ENCODE measurements around the gene ADAP1. TPM values are rescaled to one million over a fixed set of nuclear protein-coding genes. Genes with fewer than 3 reads are reported as not detected.

The ADAP1 gene
- total and polyA plus RNA-seq, 2 of the 8 experiments (the other 6 are each of a cell fraction or from before 2014, with no cell fraction given), result 5.8 to 6.1 TPM

DNA sequence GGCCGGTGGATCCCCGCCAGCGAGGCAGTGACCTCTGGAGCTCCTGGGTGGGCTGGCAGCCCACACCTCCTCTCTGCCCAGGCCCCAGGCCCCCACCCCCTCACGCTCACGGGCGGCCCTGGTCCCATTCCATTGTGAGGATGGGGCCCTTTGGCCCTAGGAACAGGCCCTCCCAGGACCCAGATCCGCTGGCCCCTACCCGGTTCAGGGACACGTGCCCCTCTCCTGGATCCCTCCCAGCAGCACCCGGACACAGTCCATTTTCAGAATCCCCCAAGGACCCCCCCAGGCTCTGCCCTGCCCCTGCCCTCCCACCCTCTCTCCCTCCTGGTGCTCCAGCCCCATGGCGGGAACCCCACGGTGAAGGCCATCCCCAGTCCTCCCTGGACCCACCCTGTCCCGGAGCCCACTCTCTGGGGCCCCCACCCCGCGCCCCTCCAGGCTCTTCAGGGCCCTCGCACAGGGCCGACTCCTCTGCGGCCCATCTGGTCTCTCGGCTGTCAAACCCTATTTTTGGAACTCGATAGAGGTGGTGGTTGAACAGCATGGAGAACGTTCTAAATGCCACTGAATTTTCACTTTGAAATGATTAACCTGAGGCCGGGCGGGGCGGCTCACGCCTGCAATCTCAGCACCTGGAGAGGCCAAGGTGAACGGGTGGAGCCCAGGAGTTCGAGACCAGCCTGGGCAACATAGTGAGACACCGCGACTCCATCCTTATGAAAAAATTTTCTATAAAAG, 8.1 kb downstream of the ADAP1 start:
- Histone ChIP-seq H3K4ac (replicated peaks; ENCODE audit: insufficient read length, low read depth, low read length) (peak overlapping the region; percentile 96), H3K9me3 (ENCODE audit: insufficient read depth in 2 of 2, low read depth in 1 of 2, low read length in 1 of 2) (no peaks in the 10 kb centered on the region), H4K8ac (ENCODE audit: extremely low read depth, insufficient read depth, low read length) (peak overlapping the region; percentile 77), H3K79me1 (ENCODE audit: low read depth, low read length) (no peaks in the 10 kb centered on the region), H2BK15ac (ENCODE audit: low read length) (no peak overlapping the region), H3K27me3 (replicated peaks in 1 of 4; ENCODE audit: control insufficient read depth in 3 of 4, extremely low read depth in 1 of 4, insufficient read depth in 3 of 4, low read length in 3 of 4) (peaks cover 0 to 4% (median 0%) of the 10 kb centered on the region in 4 experiments; a peak in 2 of 7 replicates), H3K14ac (ENCODE audit: insufficient read length) (no peak overlapping the region), H4K5ac (ENCODE audit: insufficient read length, low read depth, low read length) (peak overlapping the region; percentile 46), H3K36me3 (ENCODE audit: control insufficient read depth in 2 of 4, insufficient read depth in 4 of 4, low read length in 3 of 4) (no peaks in the 10 kb centered on the region), H2BK120ac (replicated peaks; ENCODE audit: low read depth, low read length) (peak overlapping the region; percentile 33), H2AK5ac (ENCODE audit: low read depth, low read length) (no peak overlapping the region; the same call in 1 of the 2 replicates), H3K79me2 (ENCODE audit: control insufficient read depth in 1 of 2, insufficient read depth in 2 of 2, low read length in 2 of 2) (no peaks in the 10 kb centered on the region), H3K23ac (ENCODE audit: insufficient read length) (no peak overlapping the region), H3K4me3 (ENCODE audit: extremely low read depth in 1 of 4, insufficient read depth in 2 of 4, low read depth in 3 of 4, low read length in 4 of 4) (no peak overlapping the region; a peak in 1 of 8 replicates), H3K4me1 (replicated peaks in 1 of 4; ENCODE audit: control insufficient read depth in 3 of 4, insufficient read depth in 4 of 4, low read length in 3 of 4) (peaks cover 0 to 26% (median 18%) of the 10 kb centered on the region in 4 experiments; a peak in 6 of 7 replicates), H3K23me2 (ENCODE audit: low read depth, low read length) (no peaks in the 10 kb centered on the region), H3K18ac (ENCODE audit: extremely low read depth, low read length) (peak overlapping the region; percentile 81; the same call in 1 of the 2 replicates), H3K9ac (replicated peaks in 1 of 4; ENCODE audit: extremely low read depth in 1 of 4, low read depth in 3 of 4, low read length in 3 of 4) (no peak overlapping the region), H3K4me2 (ENCODE audit: insufficient read depth in 1 of 2, low read depth in 2 of 2, low read length in 2 of 2) (peak overlapping the region in 1 of 2 experiments; percentile 47; a peak in 1 of 4 replicates), H2BK12ac (ENCODE audit: low read depth, low read length) (no peak overlapping the region), H4K20me1 (replicated peaks in 1 of 2; ENCODE audit: control insufficient read depth in 1 of 2, insufficient read depth in 2 of 2, low read length in 2 of 2) (no peaks in the 10 kb centered on the region), H3K56ac (replicated peaks; ENCODE audit: insufficient read length, low read depth, low read length) (no peak overlapping the region), H2BK5ac (ENCODE audit: low read depth, low read length) (peak overlapping the region; percentile 93; the same call in 1 of the 2 replicates), H2BK20ac (ENCODE audit: low read length) (no peak overlapping the region; the same call in 1 of the 2 replicates), H2AFZ (ENCODE audit: low read length) (no peak overlapping the region), H4K91ac (replicated peaks; ENCODE audit: insufficient read length, low read length) (peak overlapping the region; percentile 100), H3K27ac (ENCODE audit: low read depth, low read length) (no peak overlapping the region; the same call in 1 of the 2 replicates)
- DNase-seq (ENCODE audit: low read depth in 1 of 2, low spot score in 2 of 2) (no peak), FAIRE-seq (no peak)
- ChIA-PET POLR2A (ENCODE audit: partially characterized antibody) (interaction anchor here (0.7 to 1.2 kb wide), 3 partner anchors 11 to 29 kb away, joined by 3 to 6 read pairs (median 3); partner anchors contain the start of gene COX19), CTCF (ENCODE audit: partially characterized antibody) (interaction anchor here (0.6 to 1.6 kb wide), 2 partner anchors 11 to 46 kb away, joined by 3 to 6 read pairs; no protein-coding TSS in a partner anchor)
- WGBS, 2 experiments (ENCODE audit: extremely low coverage in 1 of 2, insufficient coverage in 1 of 2, insufficient read length in 1 of 2, insufficient replicate concordance in 2 of 2, low coverage in 1 of 2, low lambda C conversion rate in 2 of 2, missing lambda C conversion rate in 1 of 2), result 94% methylated on average over 19 of the region's 29 CpGs; no CpG with 5 or more reads in 1 of the 2 experiments
- TF ChIP-seq SRF (IDR thresholded peaks at IDR 0.05; ENCODE audit: low read depth, low read length) (no peak), SAP30 (IDR thresholded peaks at IDR 0.05; ENCODE audit: insufficient read depth, insufficient replicate concordance, low read length) (no peak), ASH2L (IDR thresholded peaks at IDR 0.05; ENCODE audit: low read length) (no peak), CTBP2 (IDR thresholded peaks at IDR 0.05; ENCODE audit: borderline replicate concordance, insufficient read depth, insufficient read length, low read length) (no peak), BACH1 (IDR thresholded peaks at IDR 0.05; ENCODE audit: low read length) (no peak), ATF3 (IDR thresholded peaks at IDR 0.05; ENCODE audit: insufficient read depth, low read depth, low read length) (no peak), CBX8 (IDR thresholded peaks at IDR 0.05; ENCODE audit: borderline replicate concordance, low read depth, low read length) (no peak), POLR2AphosphoS5 (IDR thresholded peaks at IDR 0.05; ENCODE audit: low read depth, low read length) (no peak), RFX5 (IDR thresholded peaks at IDR 0.05; ENCODE audit: borderline replicate concordance, low read depth, low read length) (no peak), TAF1 (IDR thresholded peaks at IDR 0.05; ENCODE audit: low read depth, low read length) (no peak)
